GOT3 (cell line): ENCODE measurements around the gene PPP1R9A.

Experiments used
- DNase-seq: peaks from one replicate; lab custom pipeline; 2025; ENCODE audit warnings: mixed read lengths; lab: John Stamatoyannopoulos, UW

Gene PPP1R9A

DNA sequence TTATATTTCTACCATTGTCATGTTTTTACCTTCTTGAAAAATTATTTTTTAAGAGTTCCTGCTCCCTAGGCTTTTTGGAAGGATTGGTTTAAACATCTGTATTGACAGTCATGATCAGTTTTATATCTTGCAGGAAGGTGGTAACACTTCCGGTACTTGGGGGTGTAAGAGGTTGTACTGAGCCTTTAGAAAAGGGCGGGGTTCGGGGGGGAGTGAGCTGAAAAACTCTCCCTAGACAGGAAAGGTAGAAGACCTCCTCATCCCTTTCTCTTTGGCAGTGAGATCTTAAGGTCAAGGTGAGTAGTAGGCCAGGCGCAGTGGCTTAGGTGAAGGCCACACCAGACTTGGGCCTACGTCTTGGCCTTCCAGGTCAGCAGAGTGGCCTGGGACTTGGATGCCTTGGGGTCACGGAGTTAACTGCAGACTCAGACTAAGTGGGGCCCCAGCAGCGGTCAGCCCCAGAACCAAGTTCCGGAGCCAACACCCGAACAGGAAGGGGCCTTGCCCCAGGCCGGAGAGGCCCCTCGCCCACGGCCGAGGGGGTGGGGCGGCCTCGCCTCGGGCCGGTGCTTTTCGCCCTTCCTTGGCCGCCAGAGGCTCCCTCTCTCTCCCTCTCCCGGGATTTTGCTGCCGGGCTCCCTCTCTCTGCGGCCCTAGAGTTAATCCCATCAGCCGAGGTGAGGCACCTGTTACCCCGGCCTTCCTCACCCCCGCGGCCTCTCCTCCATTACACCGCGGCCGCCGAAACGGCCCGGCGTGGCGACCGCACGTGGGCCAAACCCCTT lies at the start of gene PPP1R9A:
Gene PPP1R9A (plus strand): TSS at position 569 of the 785 bp plus-strand sequence. CDS start 2,520 bp downstream, outside the sequence.
- no peak for DNase-seq

DNA sequence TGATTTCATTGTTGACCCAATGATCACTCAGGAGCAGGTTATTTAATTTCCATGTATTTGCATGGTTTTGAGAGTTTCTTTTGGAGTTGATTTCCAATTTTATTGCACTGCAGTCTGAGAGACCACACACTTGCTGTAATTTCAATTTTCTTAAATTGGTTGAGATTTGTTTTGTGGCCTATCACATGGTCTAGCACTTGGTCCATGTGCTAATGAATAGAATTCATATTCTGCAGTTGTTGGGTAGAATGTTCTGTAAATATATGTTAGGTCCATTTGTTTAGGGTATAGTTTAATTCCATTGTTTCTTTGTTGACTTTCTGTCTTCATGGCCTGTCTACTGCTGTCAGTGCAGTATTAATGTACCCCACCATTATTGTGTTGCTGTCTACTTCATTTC lies 36.3 kb upstream of the PPP1R9A start:
- DNase-seq = no peak

GRCh38 chr7:94873239-94873638 lies 34.2 kb upstream of the PPP1R9A start:
- no peak for DNase-seq

DNA sequence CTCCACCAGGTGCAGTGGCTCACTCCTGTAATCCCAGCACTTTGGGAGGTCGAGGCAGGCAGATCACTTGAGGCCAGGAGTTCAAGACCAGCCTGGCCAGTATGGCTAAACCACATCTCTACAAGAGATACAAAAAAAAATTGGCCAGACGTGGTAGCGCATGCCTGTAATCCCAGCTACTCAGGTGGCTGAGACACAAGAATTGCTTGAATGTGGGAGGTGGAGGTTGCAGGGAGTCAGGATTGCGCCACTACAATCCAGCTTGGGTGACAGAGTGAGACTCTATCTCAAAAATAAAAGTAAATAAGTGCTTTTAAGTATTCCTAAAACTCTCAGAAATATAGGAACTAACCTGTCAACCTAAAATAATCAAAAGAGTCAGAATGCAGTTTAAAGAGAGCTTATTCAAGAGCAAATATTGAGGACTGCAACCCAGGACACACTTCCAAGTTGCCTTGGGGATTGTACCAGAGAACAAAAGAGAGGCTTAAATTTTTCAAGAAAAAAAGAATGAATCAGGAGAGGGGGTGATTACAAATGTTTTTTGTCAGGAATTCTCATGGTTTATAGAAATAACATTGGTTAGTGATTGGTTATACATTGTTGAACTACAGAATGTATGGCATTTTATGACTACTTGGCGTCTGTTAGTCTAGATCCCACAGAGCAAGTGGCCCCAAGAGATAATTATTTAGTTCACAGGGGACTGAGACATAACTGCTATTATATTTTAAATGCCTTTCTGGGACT lies 33.2 kb upstream of the PPP1R9A start:
- no peak for DNase-seq

- no peak for DNase-seq
Measured at GRCh38 chr7:94875201-94875600, 32.2 kb upstream of the PPP1R9A start.

DNA sequence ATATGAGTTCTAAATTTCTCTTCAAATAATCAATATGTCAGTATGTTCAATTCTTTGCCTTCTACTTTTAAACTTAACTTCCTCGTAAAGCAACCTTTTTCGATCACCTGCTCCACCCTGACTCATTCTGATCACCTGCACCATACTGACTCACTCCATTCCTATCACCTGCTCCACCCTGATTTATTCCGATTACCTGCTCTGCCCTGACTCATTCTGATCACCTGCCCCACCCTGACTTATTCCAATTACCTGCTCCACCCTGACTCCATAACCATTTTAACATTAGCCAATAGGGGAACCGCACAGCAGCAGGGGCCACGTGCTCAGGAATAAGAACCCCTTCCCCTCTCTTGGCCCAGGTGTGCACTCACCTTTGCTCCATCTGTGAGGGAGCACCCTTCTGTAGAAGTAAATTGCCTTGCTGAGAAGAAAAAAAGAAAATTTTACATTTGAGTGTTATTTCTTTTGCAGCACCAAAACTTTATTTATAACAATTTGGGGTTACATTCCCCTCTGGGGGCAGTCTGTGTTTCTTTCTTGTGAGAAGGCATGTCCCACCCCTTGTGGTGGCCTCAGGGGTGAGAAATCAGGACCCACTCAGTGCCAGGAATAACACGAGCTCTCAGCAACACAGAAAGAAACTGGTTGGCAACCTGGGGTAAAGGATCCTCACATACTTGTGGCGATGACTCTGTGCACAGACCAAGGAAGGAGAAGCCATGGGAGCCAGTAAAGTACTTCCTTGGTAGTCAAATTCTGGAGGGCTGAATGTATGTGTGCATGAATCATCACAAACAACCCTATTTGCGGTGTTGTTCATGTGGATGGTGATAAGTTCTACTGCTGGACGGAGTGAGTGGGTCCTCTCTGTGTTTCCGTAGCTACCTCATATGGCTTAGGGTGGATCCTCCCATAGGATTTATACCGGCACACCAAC lies 29.4 kb upstream of the PPP1R9A start:
- no peak for DNase-seq

DNA sequence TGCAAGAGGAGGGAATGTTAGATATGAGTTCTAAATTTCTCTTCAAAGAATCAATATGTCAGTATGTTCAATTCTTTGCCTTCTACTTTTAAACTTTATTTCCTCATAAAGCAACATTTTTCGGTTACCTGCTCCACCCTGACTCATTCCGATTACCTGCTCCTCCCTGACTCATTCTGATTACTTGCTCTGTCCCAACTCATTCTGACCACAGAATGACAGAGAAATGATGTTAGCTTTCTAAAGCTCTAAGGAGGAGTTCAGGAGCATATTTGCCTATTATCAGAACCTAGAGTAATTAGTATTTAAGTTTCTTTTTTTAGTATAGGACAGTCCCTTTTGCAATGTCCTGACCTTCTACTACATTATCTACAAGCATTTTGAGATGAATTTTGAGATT lies 24.5 kb upstream of the PPP1R9A start:
- no peak for DNase-seq

DNA sequence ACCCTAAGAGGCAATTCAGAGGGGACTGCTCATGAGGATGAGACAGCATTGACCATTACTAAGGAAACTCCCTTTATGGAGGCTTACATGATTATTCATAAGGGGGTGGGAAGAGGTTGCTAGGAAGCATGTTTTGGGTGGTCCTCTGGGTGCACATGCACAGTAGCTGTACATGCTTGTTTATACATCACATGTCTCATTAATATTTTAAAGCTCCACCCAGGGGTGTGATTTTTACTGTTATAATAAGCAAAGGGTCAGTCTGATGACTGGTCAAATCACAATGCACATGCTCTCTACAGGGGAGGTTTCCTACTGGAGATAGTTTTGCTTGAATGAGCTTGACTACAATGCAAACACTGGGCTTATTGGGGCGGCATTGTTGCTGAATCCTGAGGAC lies 23.8 kb upstream of the PPP1R9A start:
- DNase-seq = no peak

GRCh38 chr7:94888551-94888950 lies 18.8 kb upstream of the PPP1R9A start:
- DNase-seq = no peak

DNA sequence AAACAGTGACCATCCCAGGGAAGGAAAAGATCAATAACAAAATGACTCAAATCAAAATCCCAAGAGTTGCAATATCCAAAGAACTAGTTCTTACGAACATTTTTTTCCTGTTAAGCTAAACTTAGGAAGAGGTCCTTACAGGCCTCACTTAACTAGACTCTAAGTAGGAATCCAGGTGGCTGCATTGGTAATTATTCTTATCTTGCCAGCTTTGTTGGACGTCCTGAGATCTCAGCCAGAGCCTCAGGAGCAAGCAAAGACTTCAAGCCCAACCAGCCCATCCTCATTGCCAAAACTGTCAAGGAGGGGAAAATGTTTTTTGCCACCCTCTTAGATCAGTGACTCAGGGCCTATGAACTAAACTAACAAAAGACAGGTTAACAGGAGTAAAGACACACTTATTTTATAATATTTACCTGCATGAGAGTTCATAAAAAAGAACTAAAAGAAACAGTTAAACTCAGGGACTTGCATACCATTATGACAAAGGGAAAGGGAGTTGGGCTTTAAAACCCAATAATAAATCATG lies 18.3 kb upstream of the PPP1R9A start:
- DNase-seq = no peak

DNA sequence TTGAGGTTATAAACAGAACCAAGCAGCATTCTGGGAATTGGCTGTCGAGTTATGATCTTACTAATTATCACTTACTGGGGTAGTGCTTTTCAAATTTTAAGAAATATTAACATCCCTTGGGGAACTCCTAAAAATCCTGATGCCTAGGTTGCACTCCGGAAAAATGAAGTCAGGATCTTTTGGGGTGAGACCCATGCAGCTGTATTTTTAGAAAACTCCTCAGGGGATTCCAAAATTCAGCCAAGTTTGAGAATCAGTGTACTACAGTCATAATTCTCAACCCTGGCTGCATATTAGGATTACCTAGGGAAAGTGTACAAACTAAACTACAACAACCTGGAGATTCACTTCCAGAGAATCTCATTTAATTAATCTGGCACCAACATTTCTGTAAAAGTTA lies 17.2 kb upstream of the PPP1R9A start:
- DNase-seq = no peak

DNA sequence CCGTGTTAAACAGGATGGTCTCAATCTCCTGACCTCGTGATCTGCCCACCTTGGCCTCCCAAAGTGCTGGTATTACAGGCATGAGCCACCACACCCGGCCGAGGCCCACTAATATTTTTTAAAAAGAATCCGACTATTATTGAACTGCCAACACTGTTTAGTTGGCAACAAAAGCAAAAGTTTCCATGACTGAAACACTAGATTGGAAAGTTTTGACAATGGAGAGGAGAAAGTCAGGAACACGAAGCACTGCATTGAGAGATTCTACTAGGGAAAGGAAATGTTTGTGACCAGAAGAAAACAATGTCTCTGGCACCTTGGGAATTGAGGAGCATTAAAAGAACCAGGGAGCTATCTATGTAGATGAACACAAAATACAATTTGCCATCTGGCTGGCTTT lies 13.7 kb upstream of the PPP1R9A start:
- no peak for DNase-seq

DNA sequence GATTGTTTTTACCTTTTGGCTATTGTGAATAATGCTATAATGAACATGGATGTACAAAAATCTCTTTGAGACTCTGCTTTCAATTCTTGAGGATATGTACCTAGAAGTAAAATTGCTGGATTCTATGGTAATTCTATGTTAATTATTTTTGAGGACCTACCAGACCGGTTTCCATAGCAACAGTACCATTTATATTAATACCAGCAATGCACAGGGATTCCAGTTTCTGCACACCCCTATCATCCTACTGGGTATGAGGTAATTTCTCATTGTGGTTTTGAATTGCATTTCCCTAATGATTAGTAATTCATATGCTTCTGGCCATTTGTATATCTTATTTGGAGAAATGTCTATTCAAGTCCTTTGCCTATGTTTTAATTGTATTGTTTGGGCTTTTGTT lies 9.9 kb upstream of the PPP1R9A start:
- no peak for DNase-seq

DNA sequence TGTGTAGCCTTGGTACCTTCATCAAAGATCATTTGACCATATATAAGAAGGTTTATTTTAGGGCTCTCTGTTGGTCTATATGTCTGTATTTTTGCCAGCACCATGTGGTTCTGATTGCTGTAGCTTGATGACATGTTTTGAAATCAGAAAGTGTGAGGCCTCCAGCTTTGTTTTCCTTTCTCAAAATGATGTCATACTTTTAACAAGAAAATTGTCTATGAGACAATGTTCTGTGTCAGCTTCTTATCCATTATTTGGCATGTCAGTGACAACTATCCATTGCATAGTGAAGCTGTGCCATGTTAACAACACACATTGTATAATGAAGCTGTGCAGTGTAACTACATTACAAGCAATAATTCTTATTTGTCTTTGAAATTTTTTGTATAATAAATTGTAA lies 9.1 kb upstream of the PPP1R9A start:
- no peak for DNase-seq

DNA sequence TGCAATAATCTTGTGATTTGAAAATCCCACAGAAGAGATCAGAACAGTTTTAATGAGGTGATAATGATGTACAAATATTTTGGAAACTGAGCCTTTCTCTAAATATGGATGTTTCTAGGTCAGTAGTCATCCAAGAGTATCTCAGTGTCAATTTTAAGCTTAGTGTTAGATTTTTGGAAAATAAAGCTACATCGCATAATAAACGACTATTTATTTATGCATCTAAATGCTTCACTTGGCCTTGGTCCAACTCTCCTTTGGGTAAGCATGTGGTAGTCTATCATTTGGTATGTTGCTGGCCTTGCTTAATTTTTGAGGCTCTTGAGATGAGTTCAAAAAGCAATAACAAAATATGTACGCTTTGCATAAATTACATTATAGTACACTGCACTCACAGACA lies 5.4 kb upstream of the PPP1R9A start:
- DNase-seq = no peak

- DNase-seq = no peak
Measured at GRCh38 chr7:94903971-94904370, 3.4 kb upstream of the PPP1R9A start.

GRCh38 chr7:94904982-94905381 lies 2.4 kb upstream of the PPP1R9A start:
- DNase-seq = no peak

DNA sequence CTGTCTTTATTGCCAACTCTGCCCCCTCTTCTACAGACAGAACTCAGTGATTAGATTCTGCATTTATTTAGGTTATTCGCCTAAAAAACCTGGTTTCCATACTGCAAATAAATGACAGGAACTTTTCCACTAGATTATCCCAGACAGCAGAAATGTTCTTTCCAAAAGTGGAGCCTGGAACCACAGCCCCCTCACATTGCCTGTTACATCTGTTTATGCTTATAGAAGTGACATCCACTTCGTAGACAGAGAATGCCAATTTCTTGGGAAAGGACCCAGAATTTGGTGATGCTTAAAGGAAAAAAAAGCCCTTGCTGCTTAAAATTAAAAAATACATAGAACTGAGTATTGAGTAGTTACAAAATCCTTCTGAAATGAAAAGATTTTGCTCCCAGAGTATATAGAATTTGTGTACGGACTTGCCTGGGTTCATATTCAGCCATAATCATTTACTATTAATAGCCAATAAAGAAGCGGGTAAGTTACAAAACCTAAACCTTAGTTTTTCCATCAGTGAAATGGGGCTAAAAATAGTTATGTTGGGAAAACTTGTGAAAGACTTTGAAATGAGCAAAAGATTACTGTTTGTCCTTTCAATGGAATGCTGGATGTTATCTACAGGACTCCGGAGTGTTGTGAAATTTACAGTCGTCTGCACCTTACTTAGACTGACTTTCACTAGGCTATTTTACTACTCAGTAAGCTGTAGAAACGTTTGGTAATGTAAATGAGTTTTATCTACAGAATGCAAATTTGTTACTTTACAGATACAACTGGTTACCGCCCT lies 1.1 kb upstream of the PPP1R9A start:
- no peak for DNase-seq

- no peak for DNase-seq
Measured at GRCh38 chr7:94907811-94908322, 473 bp downstream of the PPP1R9A start.

DNA sequence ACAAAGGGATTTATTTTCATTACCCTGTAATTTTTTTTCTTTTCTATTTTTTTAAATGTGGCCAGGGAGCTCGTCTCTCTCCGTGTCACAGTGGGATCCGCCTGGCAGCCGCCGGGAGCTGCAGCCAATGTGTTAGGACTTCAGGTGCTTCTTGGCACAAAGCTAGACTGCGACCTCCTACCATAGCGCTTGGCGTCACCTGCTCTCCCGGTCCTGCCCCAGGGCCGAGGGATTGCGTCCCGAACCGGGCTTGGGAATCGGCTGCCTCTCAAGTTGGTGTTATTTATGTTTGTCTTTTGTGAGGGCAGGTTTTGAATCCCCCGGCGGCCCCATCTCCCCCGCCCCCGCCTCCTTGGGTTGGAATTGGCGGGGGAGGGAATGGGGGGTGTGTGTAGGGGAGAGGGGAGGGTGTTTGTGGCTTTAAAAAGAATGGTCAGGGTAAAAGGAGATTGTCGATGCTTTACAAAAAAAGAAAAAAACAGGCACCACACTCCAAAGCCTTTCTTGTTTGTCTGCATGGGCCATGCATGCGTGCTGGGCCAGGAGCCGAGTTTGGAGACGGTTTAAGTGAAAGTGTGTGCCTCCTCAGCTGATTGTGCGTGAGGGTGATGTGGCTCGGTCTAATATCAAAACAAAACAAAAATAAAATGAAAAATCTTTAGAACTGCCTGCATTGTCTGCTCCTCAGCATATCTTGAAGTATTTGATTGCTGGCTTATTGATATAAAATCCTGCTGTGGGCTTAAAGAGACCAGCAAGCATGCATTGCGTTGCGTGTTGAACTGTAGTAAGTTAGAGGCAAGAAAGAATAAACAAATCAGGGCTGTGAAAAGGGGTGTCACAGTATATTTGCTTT lies 1.2 kb downstream of the PPP1R9A start:
- DNase-seq = no peak
